ENCODE measurements around the gene ADD3. TPM values are rescaled to one million over a fixed set of nuclear protein-coding genes. Genes with fewer than 3 reads are reported as not detected.

ADD3 gene
- total RNA-seq, 3 donors from 2014 or later (not counting 1 experiment from before 2014, with no cell fraction given) = 341 to 437 (median 344) TPM

- Histone ChIP-seq H3K4me1 (ENCODE audit: control insufficient read depth, insufficient read depth, low read length) (peaks cover 10% of the 10 kb centered on the region), H3K9me3 (ENCODE audit: control insufficient read depth, insufficient read depth, low read length) (no peaks in the 10 kb centered on the region), H3K27ac (ENCODE audit: low read length) (no peak overlapping the region), H3K4me3 (ENCODE audit: low read length) (no peak overlapping the region), H3K36me3 (ENCODE audit: control insufficient read depth, insufficient read depth, low read length) (no peaks in the 10 kb centered on the region), H3K27me3 (ENCODE audit: control insufficient read depth, insufficient read depth, low read length) (no peaks in the 10 kb centered on the region)
- Mint-ChIP-seq H3K27me3 (ENCODE audit: low read depth in 2 of 2) (no peaks in the 10 kb centered on the region), H3K9me3 (no peaks in the 10 kb centered on the region), H3K4me1 (peaks cover 67 to 73% of the 10 kb centered on the region in 2 donors), H3K4me3 (no peak overlapping the region), H3K27ac (peak overlapping the region; percentile 29 to 83), H3K36me3 (no peaks in the 10 kb centered on the region)
- ATAC-seq (no peak), DNase-seq (no peak)
- no peak for TF ChIP-seq CTCF (IDR thresholded peaks at IDR 0.05)
- WGBS (ENCODE audit: insufficient coverage) = 97% methylated on average over 3 of the region's 3 CpGs
- intact Hi-C loops (cut with micrococcal nuclease) = no loop called here
Observed at GRCh38 chr10:110061687-110062086, 53.9 kb downstream of the ADD3 start.

- H3K27me3 Mint-ChIP-seq (ENCODE audit: low read depth in 2 of 2) = no peaks in the 10 kb centered on the region
- WGBS (ENCODE audit: insufficient coverage) = 96% methylated on average over 2 of the region's 2 CpGs
- no peak overlapping the region for H3K27ac ChIP-seq (ENCODE audit: low read length)
- no peak for ATAC-seq
- no peaks in the 10 kb centered on the region for H3K27me3 ChIP-seq (ENCODE audit: control insufficient read depth, insufficient read depth, low read length)
- H3K9me3 ChIP-seq (ENCODE audit: control insufficient read depth, insufficient read depth, low read length) = no peaks in the 10 kb centered on the region
- peaks cover 15% of the 10 kb centered on the region for H3K4me1 ChIP-seq (ENCODE audit: control insufficient read depth, insufficient read depth, low read length)
- intact Hi-C loops (cut with micrococcal nuclease) = no loop called here
- no peak for TF ChIP-seq CTCF (IDR thresholded peaks at IDR 0.05)
- H3K4me3 Mint-ChIP-seq = no peak overlapping the region
- H3K36me3 Mint-ChIP-seq = no peaks in the 10 kb centered on the region
- H3K4me1 Mint-ChIP-seq = peaks cover 63 to 75% of the 10 kb centered on the region in 2 donors
- H3K27ac Mint-ChIP-seq = peak overlapping the region; percentile 18 to 84
- no peak for DNase-seq
- no peaks in the 10 kb centered on the region for H3K36me3 ChIP-seq (ENCODE audit: control insufficient read depth, insufficient read depth, low read length)
- H3K4me3 ChIP-seq (ENCODE audit: low read length) = no peak overlapping the region
- no peaks in the 10 kb centered on the region for H3K9me3 Mint-ChIP-seq
Observed at GRCh38 chr10:110065269-110065668, 57.5 kb downstream of the ADD3 start.

GRCh38 chr10:110067960-110068770, 60.4 kb downstream of the ADD3 start:
- H3K4me1 ChIP-seq (ENCODE audit: control insufficient read depth, insufficient read depth, low read length) = peaks cover 30% of the 10 kb centered on the region
- Mint-ChIP-seq H3K27ac (peak overlapping the region; percentile 84 to 92), H3K4me1 (peaks cover 67 to 79% of the 10 kb centered on the region in 2 donors), H3K4me3 (peak overlapping the region; percentile 63), H3K36me3 (no peaks in the 10 kb centered on the region), H3K9me3 (no peaks in the 10 kb centered on the region), H3K27me3 (ENCODE audit: low read depth in 2 of 2) (no peaks in the 10 kb centered on the region)
- ATAC-seq (peak; percentile 56 to 81 (median 62)), DNase-seq (peak in 1 of 2 donors; percentile 66)
- 2% methylated on average over 2 of the region's 5 CpGs for WGBS (ENCODE audit: insufficient coverage)
- TF ChIP-seq CTCF (IDR thresholded peaks at IDR 0.05) = no peak
- H3K27ac ChIP-seq (ENCODE audit: low read length) = peak overlapping the region; percentile 85
- H3K4me3 ChIP-seq (ENCODE audit: low read length) = no peak overlapping the region
- intact Hi-C loops (cut with micrococcal nuclease) = loop anchor here (1.0 to 2.0 kb wide), 2 partner anchors 8 to 59 kb away; no protein-coding TSS in a partner anchor
- no peaks in the 10 kb centered on the region for H3K27me3 ChIP-seq (ENCODE audit: control insufficient read depth, insufficient read depth, low read length)
- H3K9me3 ChIP-seq (ENCODE audit: control insufficient read depth, insufficient read depth, low read length) = no peaks in the 10 kb centered on the region
- H3K36me3 ChIP-seq (ENCODE audit: control insufficient read depth, insufficient read depth, low read length) = no peaks in the 10 kb centered on the region

Measured in natural killer cell (primary cell).